PC-3 (cell line): ENCODE data around the gene FAM222A. TPM values are rescaled to one million over a fixed set of nuclear protein-coding genes. Genes with fewer than 3 reads are reported as not detected.
A peak's percentile ranks its signal among the peaks of the same experiment; 100 is the strongest.

Source experiments
- ATAC-seq: fragments of 200-7000 bp; cut with Tn5 transposase; 2 replicates; pipeline ENCODE4 v1.9.1; 2020; ENCODE audit warnings: mild to moderate bottlenecking, moderate library complexity
- BruUV-seq: library from RNA; stranded (reverse); fragments of 400-500 nt; replicated peaks from 2 replicates; lab custom pipeline; 2021; lab: Mats Ljungman, UMichigan
- CTCF ChIA-PET: fragments of 300-600 bp; sonication (Branson Sonifier 250); formaldehyde crosslinking; loops from one replicate; lab custom pipeline; 2022; ENCODE audit warnings: antibody characterized with exemption; lab: Charles Lee
- POLR2A ChIA-PET: fragments of 300-600 bp; sonication (Branson Sonifier 250); formaldehyde crosslinking; loops from one replicate; lab custom pipeline; 2022; ENCODE audit warnings: antibody characterized with exemption; ENCODE audit not compliant: unreplicated experiment; lab: Charles Lee
- DNase-seq: peaks from one replicate; pipeline ENCODE4 v3.0.0-alpha.2; 2015
- H2AFZ ChIP-seq: fragments of 300-600 bp; sonication (generic); 2 replicates; pipeline ENCODE4 v1.6.0; 2016; ENCODE audit warnings: antibody characterized with exemption, low read length
- H3F3A ChIP-seq: fragments of 300-600 bp; sonication (generic); one replicate; pipeline ENCODE4 v1.6.0; 2017; ENCODE audit warnings: antibody characterized with exemption, low read length, control low read depth, mild to moderate bottlenecking; ENCODE audit not compliant: unreplicated experiment
- H3K27ac ChIP-seq: fragments of 300-600 bp; sonication (generic); 2 replicates; pipeline ENCODE4 v1.5.1; 2016; ENCODE audit warnings: mild to moderate bottlenecking, low read length
- H3K27me3 ChIP-seq: fragments of 300-600 bp; sonication (generic); 2 replicates; pipeline ENCODE4 v1.6.1; 2016; ENCODE audit warnings: low read length, mixed read lengths
- H3K36me3 ChIP-seq: fragments of 300-600 bp; sonication (generic); 2 replicates; pipeline ENCODE4 v1.6.1; 2016; ENCODE audit warnings: low read depth, mixed run types, low read length, mixed read lengths
- H3K4me1 ChIP-seq: fragments of 300-600 bp; sonication (generic); 2 replicates; pipeline ENCODE4 v1.5.1; 2016; ENCODE audit warnings: low read length; ENCODE audit not compliant: insufficient read depth
- H3K4me2 ChIP-seq: fragments of 300-600 bp; sonication (generic); 2 replicates; pipeline ENCODE4 v1.6.0; 2016; ENCODE audit warnings: low read length
- H3K4me3 ChIP-seq: fragments of 300-600 bp; sonication (generic); 2 replicates; pipeline ENCODE4 v1.5.1; 2016; ENCODE audit warnings: mild to moderate bottlenecking, low read length, mixed read lengths
- H3K79me2 ChIP-seq: fragments of 300-600 bp; sonication (generic); 2 replicates; pipeline ENCODE4 v1.6.1; 2017; ENCODE audit warnings: low read length, mixed read lengths
- H3K9ac ChIP-seq: fragments of 300-600 bp; sonication (generic); 2 replicates; pipeline ENCODE4 v1.6.0; 2016; ENCODE audit warnings: mild to moderate bottlenecking, low read length
- H3K9me2 ChIP-seq: fragments of 300-600 bp; sonication (generic); replicated peaks from 2 replicates; pipeline ENCODE4 v1.6.1; 2016; ENCODE audit warnings: mixed run types, low read length, mixed read lengths
- H3K9me3 ChIP-seq: fragments of 300-600 bp; sonication (generic); 2 replicates; pipeline ENCODE4 v1.6.1; 2016; ENCODE audit warnings: low read length, mixed read lengths
- H4K20me1 ChIP-seq: fragments of 300-600 bp; sonication (generic); 2 replicates; pipeline ENCODE4 v1.6.1; 2016; ENCODE audit warnings: low read length, mixed read lengths
- CTCF ChIP-seq: fragments of 300-600 bp; sonication (generic); conservative IDR thresholded peaks from 2 replicates; pipeline ENCODE4 v1.5.1; 2017; ENCODE audit warnings: antibody characterized with exemption, low read depth, mild to moderate bottlenecking, low read length
- EZH2 ChIP-seq: fragments of 300-600 bp; sonication (generic); IDR thresholded peaks from one replicate; pipeline ENCODE4 v1.6.1; 2017; ENCODE audit warnings: antibody characterized with exemption, mild to moderate bottlenecking, low read length; ENCODE audit not compliant: unreplicated experiment
- EZH2phosphoT487 ChIP-seq: fragments of 300-600 bp; sonication (generic); IDR thresholded peaks from 2 replicates; pipeline ENCODE4 v1.6.1; 2018; ENCODE audit warnings: mild to moderate bottlenecking, antibody characterized with exemption, low read length, borderline replicate concordance
- intact Hi-C: fragments of 100-400 bp; cut with micrococcal nuclease; formaldehyde crosslinking; loops from 2 replicates; pipeline ENCODE4 v1.9.0; 2023
- total RNA-seq: library from RNA; depleted of rRNA; stranded (reverse); fragments of >200 nt; gene quantifications from 2 replicates; pipeline ENCODE4 v1.2.3, GENCODE V29; 2014

The FAM222A gene
- total RNA-seq, 1 experiment from 2014 or later: 11.7 TPM

- ChIA-PET POLR2A (no interaction called here), CTCF (interaction anchor here (1.0 to 1.7 kb wide), 2 partner anchors 118 to 287 kb away, joined by 3 to 7 read pairs; no protein-coding TSS in a partner anchor)
- no peaks in the 10 kb centered on the region for H3K79me2 ChIP-seq
- DNase-seq: no peak
- H3K9me3 ChIP-seq: no peaks in the 10 kb centered on the region
- H3K4me1 ChIP-seq: peaks cover 13% of the 10 kb centered on the region
- no peak overlapping the region for H3K27ac ChIP-seq
- peak overlapping the region; percentile 78 for H3K4me3 ChIP-seq
- intact Hi-C loops: no loop called here
- no peaks in the 10 kb centered on the region for H3K9me2 ChIP-seq
- no peak overlapping the region for H2AFZ ChIP-seq
- BruUV-seq: no TSS peak
- H3K4me2 ChIP-seq: peak overlapping the region; percentile 93
- H4K20me1 ChIP-seq: no peaks in the 10 kb centered on the region; the same call in 1 of the 2 replicates
- no peaks in the 10 kb centered on the region for H3K27me3 ChIP-seq
- no peak overlapping the region for H3K9ac ChIP-seq
- TF ChIP-seq CTCF (no peak), EZH2phosphoT487 (no peak), EZH2 (no peak)
- ATAC-seq: no peak
- H3F3A ChIP-seq: no peaks in the 10 kb centered on the region
- no peaks in the 10 kb centered on the region for H3K36me3 ChIP-seq
These were observed 1.9 kb downstream of the FAM222A start for GRCh38 chr12:109715310-109716091.

- Histone ChIP-seq H2AFZ (no peak overlapping the region), H3K4me3 (no peak overlapping the region), H3K27me3 (no peaks in the 10 kb centered on the region), H3K79me2 (no peaks in the 10 kb centered on the region), H3K9ac (no peak overlapping the region), H3K9me2 (no peaks in the 10 kb centered on the region), H3K27ac (no peak overlapping the region), H3K4me1 (peaks cover 9% of the 10 kb centered on the region), H4K20me1 (no peaks in the 10 kb centered on the region; the same call in 1 of the 2 replicates), H3K36me3 (no peaks in the 10 kb centered on the region), H3F3A (no peaks in the 10 kb centered on the region), H3K4me2 (no peak overlapping the region), H3K9me3 (no peaks in the 10 kb centered on the region)
- no TSS peak for BruUV-seq
- DNase-seq: no peak
- ChIA-PET POLR2A (no interaction called here), CTCF (no interaction called here)
- ATAC-seq: no peak
- no peak for TF ChIP-seq CTCF
- no peak for TF ChIP-seq EZH2phosphoT487
- TF ChIP-seq EZH2: no peak
- intact Hi-C loops: no loop called here
These were observed 2.5 kb downstream of the FAM222A start for GRCh38 chr12:109716092-109716479.
